ENCODE measurements around the gene TBC1D23.
"Not testable (repeated sequence)": the region's sequence is repeated elsewhere in the genome, so short reads cannot be mapped to it uniquely, and the experiment has no call there.

Gene TBC1D23

GRCh38 chr3:100334488-100335351 is 73.9 kb downstream of the TBC1D23 start, which contains the start of gene NIT2:
Gene NIT2 (plus strand): TSS chr3:100334757. CDS start chr3:100334792, 35 bp downstream.
- intact Hi-C loops (cut with DNase I; ENCODE audit: low total_unique reads): loop anchor here (5.0 kb wide), 1 partner anchor 58 kb away; no protein-coding TSS in a partner anchor
- Histone ChIP-seq H3K4me3 (peak within 1 kb of the TSS; percentile 67 to 70), H3K9me3 (no peaks in the 10 kb centered on the region), H3K27ac (peak within 1 kb of the TSS; percentile 79 to 81), H3K36me3 (peaks cover 0 to 8% (median 0%) of the 10 kb centered on the region in 3 donors), H3K4me1 (peaks cover 0 to 18% (median 10%) of the 10 kb centered on the region in 4 donors), H3K27me3 (no peaks in the 10 kb centered on the region)
- peak; percentile 79 to 88 for DNase-seq
- TF ChIP-seq CTCF (IDR thresholded peaks at IDR 0.05): no peak

- H3K4me1 ChIP-seq: peaks cover 0 to 18% (median 10%) of the 10 kb centered on the region in 4 donors
- H3K4me3 ChIP-seq: peak overlapping the region; percentile 67 to 70
- peaks cover 0 to 15% (median 6%) of the 10 kb centered on the region in 3 donors for H3K36me3 ChIP-seq
- no peak for TF ChIP-seq CTCF (IDR thresholded peaks at IDR 0.05)
- DNase-seq: no peak
- H3K27ac ChIP-seq: peak overlapping the region; percentile 79 to 81
- no peaks in the 10 kb centered on the region for H3K9me3 ChIP-seq
- intact Hi-C loops (cut with DNase I; ENCODE audit: low total_unique reads): loop anchor here (5.0 kb wide), 1 partner anchor 57 kb away; no protein-coding TSS in a partner anchor
- H3K27me3 ChIP-seq: no peaks in the 10 kb centered on the region
Observed at GRCh38 chr3:100335434-100335833, 74.6 kb downstream of the TBC1D23 start.

GRCh38 chr3:100336229-100336628 is 75.4 kb downstream of the TBC1D23 start:
- not testable (repeated sequence) for H3K4me3 ChIP-seq, H3K9me3 ChIP-seq, H3K27me3 ChIP-seq, DNase-seq
- peaks cover 0 to 18% (median 10%) of the 10 kb centered on the region in 4 donors for H3K4me1 ChIP-seq
- intact Hi-C loops (cut with DNase I; ENCODE audit: low total_unique reads): loop anchor here (5.0 kb wide), 1 partner anchor 56 kb away; no protein-coding TSS in a partner anchor
- peak overlapping the region; percentile 79 to 81 for H3K27ac ChIP-seq
- peaks cover 7 to 23% (median 11%) of the 10 kb centered on the region in 3 donors for H3K36me3 ChIP-seq

- Histone ChIP-seq H3K36me3 (peaks cover 20 to 41% (median 26%) of the 10 kb centered on the region in 3 donors), H3K4me3 (no peak overlapping the region), H3K9me3 (no peaks in the 10 kb centered on the region), H3K27ac (no peak overlapping the region), H3K4me1 (peaks cover 0 to 16% (median 9%) of the 10 kb centered on the region in 4 donors), H3K27me3 (no peaks in the 10 kb centered on the region)
- intact Hi-C loops (cut with DNase I; ENCODE audit: low total_unique reads): loop anchor here (5.0 kb wide), 1 partner anchor 53 kb away; no protein-coding TSS in a partner anchor
- no peak for DNase-seq
- TF ChIP-seq CTCF (IDR thresholded peaks at IDR 0.05): no peak
Observed at GRCh38 chr3:100338911-100339310, 78.1 kb downstream of the TBC1D23 start.

- no peak for DNase-seq
- no peaks in the 10 kb centered on the region for H3K9me3 ChIP-seq
- H3K4me3 ChIP-seq: no peak overlapping the region
- H3K36me3 ChIP-seq: peaks cover 27 to 50% (median 33%) of the 10 kb centered on the region in 3 donors
- peaks cover 0 to 12% (median 7%) of the 10 kb centered on the region in 4 donors for H3K4me1 ChIP-seq
- H3K27me3 ChIP-seq: no peaks in the 10 kb centered on the region
- TF ChIP-seq CTCF (IDR thresholded peaks at IDR 0.05): no peak
- intact Hi-C loops (cut with DNase I; ENCODE audit: low total_unique reads): loop anchor here (5.0 kb wide), 1 partner anchor 53 kb away; no protein-coding TSS in a partner anchor
- H3K27ac ChIP-seq: no peak overlapping the region
Observed at GRCh38 chr3:100339786-100340185, 79.0 kb downstream of the TBC1D23 start.

- intact Hi-C loops (cut with DNase I; ENCODE audit: low total_unique reads): no loop called here
- Histone ChIP-seq H3K9me3 (no peaks in the 10 kb centered on the region), H3K36me3 (peaks cover 34 to 57% (median 41%) of the 10 kb centered on the region in 3 donors), H3K27ac (no peak overlapping the region), H3K4me3 (no peak overlapping the region), H3K27me3 (no peaks in the 10 kb centered on the region), H3K4me1 (peaks cover 0 to 6% (median 4%) of the 10 kb centered on the region in 4 donors)
- DNase-seq: no peak
- TF ChIP-seq CTCF (IDR thresholded peaks at IDR 0.05): no peak
Observed at GRCh38 chr3:100340527-100340926, 79.7 kb downstream of the TBC1D23 start.
